GM19372 (cell line): ENCODE measurements around the gene FAM193A.

Source experiments
- ATAC-seq: cut with Tn5 transposase; IDR thresholded peaks from one replicate; pipeline ENCODE4 v1.9.1; 2021; ENCODE audit warnings: mild to moderate bottlenecking, low read depth, moderate library complexity; ENCODE audit not compliant: unreplicated experiment

FAM193A gene, protein sequence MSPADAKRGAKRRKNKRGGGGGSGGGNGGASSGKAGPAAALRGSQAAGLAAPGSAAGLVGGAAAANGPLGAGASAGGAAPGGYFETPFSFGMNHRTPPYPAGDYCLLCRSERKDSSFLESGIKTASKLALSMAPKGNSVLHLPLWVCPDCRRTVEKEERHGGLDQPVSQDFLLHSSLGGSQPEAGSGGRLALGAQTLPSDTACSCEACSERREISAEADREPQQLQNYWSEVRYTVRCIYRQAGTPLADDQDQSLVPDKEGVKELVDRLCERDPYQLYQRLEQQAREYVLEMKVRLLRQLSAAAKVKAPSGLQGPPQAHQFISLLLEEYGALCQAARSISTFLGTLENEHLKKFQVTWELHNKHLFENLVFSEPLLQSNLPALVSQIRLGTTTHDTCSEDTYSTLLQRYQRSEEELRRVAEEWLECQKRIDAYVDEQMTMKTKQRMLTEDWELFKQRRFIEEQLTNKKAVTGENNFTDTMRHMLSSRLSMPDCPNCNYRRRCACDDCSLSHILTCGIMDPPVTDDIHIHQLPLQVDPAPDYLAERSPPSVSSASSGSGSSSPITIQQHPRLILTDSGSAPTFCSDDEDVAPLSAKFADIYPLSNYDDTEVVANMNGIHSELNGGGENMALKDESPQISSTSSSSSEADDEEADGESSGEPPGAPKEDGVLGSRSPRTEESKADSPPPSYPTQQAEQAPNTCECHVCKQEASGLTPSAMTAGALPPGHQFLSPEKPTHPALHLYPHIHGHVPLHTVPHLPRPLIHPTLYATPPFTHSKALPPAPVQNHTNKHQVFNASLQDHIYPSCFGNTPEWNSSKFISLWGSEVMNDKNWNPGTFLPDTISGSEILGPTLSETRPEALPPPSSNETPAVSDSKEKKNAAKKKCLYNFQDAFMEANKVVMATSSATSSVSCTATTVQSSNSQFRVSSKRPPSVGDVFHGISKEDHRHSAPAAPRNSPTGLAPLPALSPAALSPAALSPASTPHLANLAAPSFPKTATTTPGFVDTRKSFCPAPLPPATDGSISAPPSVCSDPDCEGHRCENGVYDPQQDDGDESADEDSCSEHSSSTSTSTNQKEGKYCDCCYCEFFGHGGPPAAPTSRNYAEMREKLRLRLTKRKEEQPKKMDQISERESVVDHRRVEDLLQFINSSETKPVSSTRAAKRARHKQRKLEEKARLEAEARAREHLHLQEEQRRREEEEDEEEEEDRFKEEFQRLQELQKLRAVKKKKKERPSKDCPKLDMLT (N-terminal part only)

GRCh38 chr4:2536193-2537010, at the start of gene FAM193A:
Gene FAM193A (plus strand): TSS chr4:2536647. CDS start chr4:2536916, 269 bp downstream.
- ATAC-seq = peak; percentile 81

- ATAC-seq = no peak
Measured at GRCh38 chr4:2486981-2487380, 49.5 kb upstream of the FAM193A start.

- peak; percentile 65 for ATAC-seq
Measured at GRCh38 chr4:2487632-2488031, 48.8 kb upstream of the FAM193A start.

DNA sequence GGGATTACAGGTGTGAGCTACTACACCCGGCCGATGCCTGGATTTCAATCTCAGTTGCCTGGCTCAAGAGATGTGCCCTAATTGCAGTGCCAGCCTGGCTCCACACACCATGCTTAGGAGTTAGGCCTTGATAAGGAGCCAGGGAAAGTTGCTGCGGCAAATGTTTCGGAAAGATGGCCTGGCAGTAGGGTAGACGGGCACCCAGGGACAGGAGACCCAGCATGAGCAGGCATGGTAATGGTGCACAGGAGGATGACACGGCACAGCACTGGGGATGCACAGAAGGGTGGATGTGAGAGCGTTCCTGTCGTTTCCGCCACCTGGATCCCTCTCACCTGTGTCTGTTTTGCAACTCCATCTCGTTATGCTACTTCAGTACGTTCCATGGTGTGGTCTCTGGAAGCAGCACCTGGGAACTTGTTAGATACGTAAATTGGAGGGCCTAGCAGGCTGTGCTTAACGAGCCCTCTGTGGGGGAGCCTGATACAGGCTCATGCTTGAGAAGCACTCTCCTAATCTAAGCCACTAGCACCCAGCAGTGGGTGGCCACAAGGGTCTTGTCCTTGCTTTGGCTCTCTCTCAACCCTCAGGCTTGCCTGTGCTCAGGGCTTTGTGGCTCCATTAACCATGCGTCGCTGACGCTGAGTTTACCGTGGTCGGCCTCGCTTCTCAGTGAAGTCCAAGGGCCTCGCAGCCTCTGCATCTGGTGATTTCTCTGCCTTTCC, 47.2 kb upstream of the FAM193A start:
- ATAC-seq = no peak

DNA sequence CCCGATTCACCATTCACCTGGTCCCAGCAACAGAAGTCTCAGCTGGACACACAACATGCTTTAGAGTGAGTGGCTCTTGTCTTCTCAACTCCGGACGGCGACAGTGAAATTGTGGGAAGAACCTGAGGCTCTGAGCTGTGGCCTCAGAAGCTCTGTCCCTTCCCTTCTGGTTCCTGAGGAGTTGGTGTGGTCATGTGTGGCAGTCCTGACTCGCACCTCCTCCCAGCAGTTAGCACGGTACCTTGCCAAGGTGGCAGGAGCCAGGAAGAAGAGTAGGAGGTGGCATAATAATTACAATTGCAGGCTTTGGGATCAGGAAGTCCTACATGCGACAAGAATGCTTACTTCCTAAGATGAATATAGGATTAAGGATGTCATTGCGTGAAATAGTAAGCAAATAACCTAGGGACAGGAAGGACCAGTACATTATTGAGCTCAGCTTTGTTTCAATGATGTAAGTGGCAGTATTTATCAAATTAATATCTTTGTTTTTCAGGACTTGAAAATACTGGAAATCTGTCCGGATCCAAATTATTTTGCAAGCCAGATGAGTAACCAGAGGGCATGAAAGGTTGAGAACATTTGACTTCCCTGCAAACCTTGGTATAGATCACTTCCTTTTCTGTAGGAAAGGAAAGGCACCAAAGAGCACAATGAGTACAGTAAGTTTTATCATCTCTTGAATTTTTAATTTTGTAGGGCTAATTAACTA, 46.5 kb upstream of the FAM193A start:
- ATAC-seq = no peak

DNA sequence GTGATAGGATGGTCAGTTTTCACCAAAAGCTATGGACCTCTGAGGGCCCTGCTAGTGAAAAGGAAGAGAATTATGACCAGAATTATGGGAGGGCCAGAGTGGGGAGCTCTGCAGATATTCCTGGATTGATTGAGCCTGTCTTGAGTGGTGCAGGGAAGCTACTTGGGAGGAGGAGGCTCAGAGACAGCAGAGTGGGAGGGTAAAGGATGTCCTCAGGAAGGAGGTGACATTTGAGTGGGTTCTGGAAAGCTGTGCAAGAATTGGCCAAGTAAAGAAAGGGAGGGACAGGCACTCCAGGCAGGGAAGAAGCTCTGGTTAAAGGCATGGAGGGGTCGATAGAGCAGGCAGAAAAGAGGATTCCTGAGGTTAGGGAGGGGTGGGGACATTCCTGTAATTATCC, 43.5 kb upstream of the FAM193A start:
- ATAC-seq = no peak

DNA sequence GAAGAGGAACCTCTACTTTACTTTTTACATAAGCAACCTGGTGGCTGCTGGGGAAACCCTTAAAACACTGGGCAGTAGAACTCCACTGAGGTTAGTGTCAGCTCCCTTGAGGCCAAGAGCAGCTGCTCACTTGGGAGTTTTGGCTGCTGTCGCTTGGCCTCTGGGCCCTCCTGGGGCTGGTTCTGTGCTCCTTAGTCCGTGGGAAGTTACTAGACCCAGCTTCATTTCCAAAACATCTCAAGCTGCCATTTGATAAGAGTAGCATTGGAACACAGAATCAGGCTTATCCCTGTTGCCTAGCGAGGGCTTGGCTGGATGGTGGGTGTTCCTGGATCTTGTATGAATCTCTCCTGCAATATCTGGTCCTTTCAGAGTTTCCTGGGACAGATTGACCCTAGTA, 41.5 kb upstream of the FAM193A start:
- no peak for ATAC-seq

- ATAC-seq = no peak
Measured at GRCh38 chr4:2497324-2497723, 39.1 kb upstream of the FAM193A start.

- ATAC-seq = peak; percentile 92
Measured at GRCh38 chr4:2497931-2498330, 38.5 kb upstream of the FAM193A start.

GRCh38 chr4:2500547-2500946, 35.9 kb upstream of the FAM193A start:
- no peak for ATAC-seq

GRCh38 chr4:2501034-2501594, 35.3 kb upstream of the FAM193A start:
- ATAC-seq = no peak

GRCh38 chr4:2503809-2504208, 32.6 kb upstream of the FAM193A start:
- no peak for ATAC-seq

DNA sequence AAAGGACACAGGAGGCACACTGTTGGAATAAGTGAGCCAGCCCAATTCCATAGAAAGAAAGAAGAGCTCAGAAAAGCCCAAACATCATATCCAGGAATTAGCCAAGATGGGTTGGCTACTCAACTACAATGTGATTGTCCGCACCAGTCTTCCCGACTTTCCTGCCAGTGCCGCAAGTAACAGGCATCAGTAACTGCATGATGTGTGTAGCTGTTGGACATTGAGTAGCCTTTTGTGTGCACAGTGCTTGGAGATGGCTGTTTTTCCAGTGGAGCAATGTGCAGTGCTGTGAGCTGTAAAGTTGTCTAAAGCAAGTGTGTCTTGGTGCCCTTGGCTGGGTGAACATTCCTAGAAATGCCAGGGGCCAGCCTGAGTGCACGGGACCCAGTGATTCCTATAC, 29.2 kb upstream of the FAM193A start:
- no peak for ATAC-seq

GRCh38 chr4:2507855-2508254, 28.6 kb upstream of the FAM193A start:
- ATAC-seq = no peak

GRCh38 chr4:2510351-2511259, 25.8 kb upstream of the FAM193A start:
- no peak for ATAC-seq

DNA sequence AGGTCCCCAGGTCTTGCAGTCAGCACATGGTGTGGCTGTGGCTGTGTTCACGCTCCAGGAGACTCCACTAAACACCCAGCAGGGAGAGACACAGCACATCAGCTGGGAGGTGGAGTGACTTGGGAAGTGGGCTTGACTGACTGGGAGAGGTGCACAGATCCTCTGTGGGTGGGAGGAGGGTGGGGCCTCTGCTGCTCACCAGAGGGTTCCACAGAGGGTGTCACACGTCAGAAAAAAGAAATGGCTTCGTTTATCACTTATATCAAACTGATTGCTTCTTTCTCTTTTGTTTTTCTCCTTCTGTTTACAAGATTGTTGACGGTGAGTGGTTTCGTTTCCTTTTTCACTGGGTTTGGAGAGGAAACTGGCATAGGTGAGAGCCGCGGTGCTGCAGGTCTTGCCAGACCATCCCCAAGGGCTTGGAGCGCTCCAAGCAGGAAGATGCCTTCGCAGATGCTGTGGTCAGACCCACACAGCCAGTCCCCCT, 24.8 kb upstream of the FAM193A start:
- no peak for ATAC-seq
